SU-DHL-6 (cell line): ENCODE results near the gene DSP.

Experiments
- CTCF ChIP-seq: fragments of 200-600 bp; sonication (generic); IDR thresholded peaks from one replicate; pipeline ENCODE4 v1.5.1; 2017; ENCODE audit warnings: antibody characterized with exemption, mild to moderate bottlenecking, low read length, moderate library complexity; ENCODE audit not compliant: insufficient read depth, poor library complexity, severe bottlenecking
- EZH2phosphoT487 ChIP-seq: fragments of 200-600 bp; sonication (generic), shearing (Covaris generic); conservative IDR thresholded peaks from 2 replicates; pipeline ENCODE4 v1.6.1; 2018; ENCODE audit warnings: mild to moderate bottlenecking, antibody characterized with exemption, low read length, moderate library complexity, mixed read lengths

GRCh38 chr6:7621761-7622160 lies 80.3 kb downstream of the DSP start:
- TF ChIP-seq CTCF (no peak), EZH2phosphoT487 (no peak)
